HepG2 (cell line): ENCODE data around the gene PRDX3. TPM values are rescaled to one million over a fixed set of nuclear protein-coding genes. Genes with fewer than 3 reads are reported as not detected.

Source experiments
- DPF2 ChIP-seq: sonication (generic); formaldehyde crosslinking; IDR thresholded peaks from 2 replicates; pipeline ENCODE4 v1.4.0; 2020; ENCODE audit warnings: mild to moderate bottlenecking, low read depth, missing genetic modification reagents, borderline replicate concordance
- EZH2 ChIP-seq: conservative IDR thresholded peaks from 2 replicates; pipeline ENCODE4 v1.6.1; 2012; ENCODE audit warnings: mild to moderate bottlenecking, low read depth, low read length, moderate library complexity
- FOSL2 ChIP-seq: sonication (generic); formaldehyde crosslinking; IDR thresholded peaks from 2 replicates; pipeline ENCODE4 v1.4.0; 2020; ENCODE audit warnings: missing genetic modification reagents
- HNRNPK ChIP-seq: fragments of 200-400 bp; formaldehyde crosslinking; IDR thresholded peaks from 2 replicates; pipeline ENCODE4 v1.6.1; 2018; ENCODE audit warnings: low read length, low read depth, moderate library complexity, mild to moderate bottlenecking; ENCODE audit not compliant: poor library complexity, severe bottlenecking
- KDM5A ChIP-seq: fragments of 200-600 bp; sonication (generic); IDR thresholded peaks from 2 replicates; pipeline ENCODE4 v1.7.0; 2018; ENCODE audit warnings: antibody characterized with exemption, mild to moderate bottlenecking, low read length, borderline replicate concordance
- NR2F2 ChIP-seq: IDR thresholded peaks from 2 replicates; pipeline ENCODE4 v1.6.1; 2012; ENCODE audit warnings: low read depth, inconsistent platforms, borderline replicate concordance
- PAF1 ChIP-seq: IDR thresholded peaks from 2 replicates; pipeline ENCODE4 v1.6.1; 2016; ENCODE audit warnings: missing genetic modification reagents, missing compliant biosample characterization
- PRDM15 ChIP-seq: sonication (generic); formaldehyde crosslinking; IDR thresholded peaks from 2 replicates; pipeline ENCODE4 v1.4.0; 2020; ENCODE audit warnings: missing genetic modification reagents
- SRSF4 ChIP-seq: fragments of 200-400 bp; formaldehyde crosslinking; IDR thresholded peaks from one replicate; pipeline ENCODE4 v1.6.1; 2018; ENCODE audit warnings: mild to moderate bottlenecking, low read depth, low read length, moderate library complexity; ENCODE audit not compliant: poor library complexity, severe bottlenecking
- STAG1 ChIP-seq: sonication (generic); formaldehyde crosslinking; IDR thresholded peaks from 2 replicates; pipeline ENCODE4 v1.4.0; 2020; ENCODE audit warnings: missing genetic modification reagents
- UBTF ChIP-seq: sonication (generic); formaldehyde crosslinking; IDR thresholded peaks from 2 replicates; pipeline ENCODE4 v1.4.0; 2020; ENCODE audit warnings: mild to moderate bottlenecking, missing genetic modification reagents
- XBP1 ChIP-seq: sonication (generic); formaldehyde crosslinking; IDR thresholded peaks from 2 replicates; pipeline ENCODE4 v1.5.0; 2020; ENCODE audit warnings: missing genetic modification reagents
- ZMYM4 ChIP-seq: sonication (generic); formaldehyde crosslinking; IDR thresholded peaks from 2 replicates; pipeline ENCODE4 v1.8.1; 2023; ENCODE audit warnings: mild to moderate bottlenecking, missing genetic modification reagents
- ZNF3 ChIP-seq: IDR thresholded peaks from 2 replicates; pipeline ENCODE4 v1.7.0; 2017; ENCODE audit warnings: inconsistent platforms
- ZNF513 ChIP-seq: sonication (generic); formaldehyde crosslinking; conservative IDR thresholded peaks from 2 replicates; pipeline ENCODE4 v1.5.0; 2020; ENCODE audit warnings: missing genetic modification reagents
- ZNF574 ChIP-seq: sonication (generic); formaldehyde crosslinking; IDR thresholded peaks from 2 replicates; pipeline ENCODE4 v1.4.0; 2020; ENCODE audit warnings: missing genetic modification reagents
- ZNF691 ChIP-seq: sonication (generic); formaldehyde crosslinking; IDR thresholded peaks from 2 replicates; pipeline ENCODE4 v1.4.0; 2020; ENCODE audit warnings: missing genetic modification reagents, low read depth, mild to moderate bottlenecking, borderline replicate concordance
- polyA plus RNA-seq, 8 experiments: library from polyadenylated mRNA; depleted of rRNA in 3 of 8; stranded (reverse) in 7 of 8; unstranded in 1 of 8; fragments of >200 nt; fragmentation: Illumina TruSeq in 4 of 8; extraction: Trizol in 4 of 8; gene quantifications; 2 replicates each; pipeline versions ENCODE4 v1.2.1 to v1.2.3, GENCODE V29; 2011 to 2016; ENCODE audit warnings: low read depth in 4 of 8, missing spikeins in 1 of 8, mixed read lengths in 1 of 8; ENCODE audit not compliant: insufficient read depth in 1 of 8
- total RNA-seq, 5 experiments: library from RNA; depleted of rRNA; stranded (reverse); fragments of >200 nt; fragmentation: Illumina TruSeq; extraction: Trizol; gene quantifications; 2 replicates each; pipeline ENCODE4 v1.2.3, GENCODE V29; 2016; ENCODE audit warnings: low read depth in 1 of 5

PRDX3 gene
- total and polyA plus RNA-seq, 2 of the 13 experiments (the other 11 are each of a cell fraction or from before 2014, with no cell fraction given), result 407 to 565 TPM

GRCh38 chr10:119178372-119179119 lies at the start of gene PRDX3 (continued):
- no peak for TF ChIP-seq PRDM15 (CRISPR knock-in tag)
- TF ChIP-seq EZH2, result no peak
- peak; percentile 57; the same call in 1 of the 2 replicates for TF ChIP-seq ZNF574 (CRISPR knock-in tag)
- TF ChIP-seq STAG1 (CRISPR knock-in tag), result no peak
- TF ChIP-seq NR2F2, result no peak
- no peak for TF ChIP-seq ZNF513 (CRISPR knock-in tag)
- no peak for TF ChIP-seq FOSL2 (CRISPR knock-in tag)
- no peak for TF ChIP-seq PAF1 (CRISPR knock-in tag)
- no peak for TF ChIP-seq ZNF3 (CRISPR knock-in tag)
- TF ChIP-seq DPF2, result no peak
- TF ChIP-seq ZMYM4 (CRISPR knock-in tag), result peak; percentile 74
- TF ChIP-seq UBTF (CRISPR knock-in tag), result peak; percentile 79
- TF ChIP-seq ZNF691 (CRISPR knock-in tag), result peak; percentile 88; the same call in 1 of the 2 replicates
- 0 out of 2 replicates have a peak, but pooled peaks have one; percentile 20 for TF ChIP-seq XBP1 (CRISPR knock-in tag)
- TF ChIP-seq SRSF4, result no peak
- no peak for TF ChIP-seq HNRNPK
- peak; percentile 70; the same call in 1 of the 2 replicates for TF ChIP-seq KDM5A
